HG02642 (cell line): Measurements from ENCODE around the gene TPCN1.
A peak's percentile ranks its signal among the peaks of the same experiment; 100 is the strongest.
"Not testable (repeated sequence)": the region's sequence is repeated elsewhere in the genome, so short reads cannot be mapped to it uniquely, and the experiment has no call there.

Source experiments
- ATAC-seq: cut with Tn5 transposase; IDR thresholded peaks from one replicate; pipeline ENCODE4 v1.9.1; 2021; ENCODE audit warnings: mild to moderate bottlenecking; ENCODE audit not compliant: unreplicated experiment, poor library complexity

TPCN1 gene

DNA sequence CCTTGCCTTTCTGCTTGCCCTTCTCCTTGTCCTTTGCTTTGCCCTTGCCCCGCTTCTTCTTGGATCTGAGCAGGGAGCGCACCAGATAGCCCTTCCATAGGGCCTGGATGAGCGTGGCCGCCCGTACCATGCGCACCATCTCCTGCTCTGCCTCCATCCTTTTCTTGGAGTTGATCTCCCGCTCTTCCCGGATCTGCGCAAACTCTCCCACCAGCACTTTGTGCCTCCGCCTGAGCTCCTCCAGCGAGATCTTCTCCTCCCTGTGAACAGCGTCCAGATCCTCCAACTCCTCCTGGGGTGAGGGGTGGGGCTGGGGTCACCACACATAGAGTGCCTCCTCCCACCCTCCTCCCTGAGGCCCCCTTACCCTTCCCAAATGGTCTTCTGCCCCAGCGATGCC is 25.7 kb upstream of the TPCN1 start:
- ATAC-seq, result no peak

DNA sequence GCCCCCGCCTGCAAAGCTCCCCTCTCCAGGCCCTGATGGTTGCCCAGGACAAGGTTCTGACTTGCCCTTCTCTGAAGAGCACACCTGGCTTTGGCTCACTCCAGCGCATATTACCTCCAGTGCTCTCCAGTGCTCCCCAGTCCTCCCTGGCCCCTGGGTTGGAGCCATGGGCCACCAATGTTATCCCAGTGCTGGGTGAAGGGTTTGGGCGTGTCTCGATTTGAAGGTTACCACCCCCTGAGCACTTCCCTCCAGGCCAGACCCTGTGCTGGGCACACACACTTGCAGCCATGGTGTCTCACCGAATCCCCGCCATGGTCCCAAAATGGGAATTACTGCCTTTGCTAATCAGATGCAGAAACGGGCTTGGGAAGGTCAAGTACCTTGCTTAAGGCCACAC is 24.7 kb upstream of the TPCN1 start:
- ATAC-seq, result no peak

DNA sequence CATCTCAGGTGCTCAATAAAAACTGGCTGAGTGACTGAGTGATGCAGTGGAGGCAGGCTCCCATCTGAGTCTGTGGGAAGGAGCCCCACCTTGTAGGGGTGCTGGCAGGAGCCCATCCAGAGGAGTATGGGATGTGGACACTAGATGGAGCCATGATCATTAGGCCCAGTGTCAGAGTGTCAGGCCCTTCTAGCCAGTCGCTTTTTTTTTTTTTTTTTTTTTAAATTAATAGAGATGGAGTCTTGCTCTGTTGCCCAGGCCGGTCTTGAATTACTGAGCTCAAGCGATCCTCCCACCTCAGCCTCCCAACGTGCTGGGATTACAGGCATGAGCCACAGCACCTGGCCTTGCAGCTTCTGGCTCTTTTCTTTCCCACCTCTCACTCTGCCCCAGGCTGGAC is 24.3 kb upstream of the TPCN1 start:
- ATAC-seq, result peak; percentile 82

DNA sequence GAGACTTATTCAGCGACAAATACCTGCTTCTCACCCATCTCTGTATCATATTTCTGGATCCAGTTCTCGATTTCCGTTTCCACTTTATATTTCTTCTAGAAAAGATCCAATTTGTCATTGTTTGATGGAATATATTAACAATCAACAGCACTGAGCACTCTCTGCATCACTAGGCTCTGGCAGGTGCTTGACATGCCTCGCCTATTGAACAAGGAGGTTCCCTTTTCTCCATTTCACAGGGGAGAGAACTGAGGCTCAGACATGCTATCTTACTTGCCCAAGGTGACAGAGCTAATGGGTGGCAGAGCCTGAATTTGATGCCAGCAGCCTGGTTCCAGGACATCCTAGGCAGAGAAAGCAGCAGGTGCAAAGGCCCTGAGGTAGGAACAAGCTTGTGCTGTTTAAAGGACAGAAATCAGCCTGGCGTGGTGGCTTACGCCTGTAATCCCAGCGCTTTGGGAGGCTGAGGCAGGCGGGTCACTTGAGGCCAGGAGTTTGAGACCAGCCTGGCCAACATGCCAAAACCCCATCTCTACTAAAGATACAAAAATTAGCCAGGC is 23.7 kb upstream of the TPCN1 start:
- no peak for ATAC-seq

DNA sequence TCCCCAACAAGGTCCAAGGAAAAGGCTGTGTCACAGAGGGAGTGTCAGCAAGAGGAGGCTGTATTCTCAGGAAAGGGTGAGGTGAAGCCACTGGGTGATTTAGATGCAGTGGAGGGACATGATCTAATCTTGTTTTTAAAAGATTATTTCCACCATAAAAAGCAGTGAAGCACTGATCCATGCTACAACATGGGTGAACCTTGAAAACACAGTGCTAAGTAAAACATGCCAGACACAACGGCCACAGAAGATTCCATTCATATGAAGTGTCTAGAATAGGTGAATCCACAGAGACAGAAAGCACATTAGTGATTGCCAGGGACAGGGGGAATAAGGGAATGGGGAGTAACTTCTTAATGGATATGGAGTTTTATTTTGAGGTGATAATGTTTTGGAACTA is 23.0 kb upstream of the TPCN1 start:
- ATAC-seq, result no peak

DNA sequence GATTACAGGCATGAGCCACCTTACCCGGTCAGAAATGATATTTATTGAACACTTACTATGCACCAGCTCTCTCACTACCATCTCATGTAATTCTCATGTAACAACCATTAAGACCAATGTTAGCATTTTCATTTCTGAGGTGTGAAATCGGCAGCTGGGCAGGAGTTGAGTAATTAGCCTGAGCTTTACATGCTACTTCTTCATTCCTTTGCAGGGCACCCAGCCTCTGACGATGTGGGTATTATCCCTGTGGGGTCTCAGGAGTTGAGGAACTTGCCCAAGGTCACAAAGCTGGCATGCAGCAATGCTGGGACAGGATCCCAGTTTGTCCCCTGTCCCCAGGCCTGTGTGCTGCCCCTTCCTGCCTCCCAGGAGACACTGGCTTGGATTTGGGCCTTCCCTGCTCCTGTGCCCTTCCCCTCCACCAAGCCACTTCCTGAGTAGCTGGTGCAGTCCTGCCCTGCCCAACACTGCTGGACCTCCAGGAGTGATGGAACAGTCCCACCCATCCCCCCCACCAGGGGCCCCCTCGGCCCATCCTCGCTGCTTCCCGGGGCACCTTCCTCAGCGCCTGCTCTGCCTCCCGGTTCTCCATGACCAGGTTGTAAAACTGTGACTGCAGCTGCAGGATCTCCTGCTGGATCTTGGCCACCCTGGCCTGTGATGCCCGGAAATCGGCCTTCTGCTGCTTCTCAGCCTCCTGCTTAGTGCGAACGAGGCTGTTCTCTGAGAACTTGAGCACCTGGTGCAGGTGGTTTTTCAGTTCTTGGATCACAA is 21.1 kb upstream of the TPCN1 start:
- ATAC-seq, result no peak

DNA sequence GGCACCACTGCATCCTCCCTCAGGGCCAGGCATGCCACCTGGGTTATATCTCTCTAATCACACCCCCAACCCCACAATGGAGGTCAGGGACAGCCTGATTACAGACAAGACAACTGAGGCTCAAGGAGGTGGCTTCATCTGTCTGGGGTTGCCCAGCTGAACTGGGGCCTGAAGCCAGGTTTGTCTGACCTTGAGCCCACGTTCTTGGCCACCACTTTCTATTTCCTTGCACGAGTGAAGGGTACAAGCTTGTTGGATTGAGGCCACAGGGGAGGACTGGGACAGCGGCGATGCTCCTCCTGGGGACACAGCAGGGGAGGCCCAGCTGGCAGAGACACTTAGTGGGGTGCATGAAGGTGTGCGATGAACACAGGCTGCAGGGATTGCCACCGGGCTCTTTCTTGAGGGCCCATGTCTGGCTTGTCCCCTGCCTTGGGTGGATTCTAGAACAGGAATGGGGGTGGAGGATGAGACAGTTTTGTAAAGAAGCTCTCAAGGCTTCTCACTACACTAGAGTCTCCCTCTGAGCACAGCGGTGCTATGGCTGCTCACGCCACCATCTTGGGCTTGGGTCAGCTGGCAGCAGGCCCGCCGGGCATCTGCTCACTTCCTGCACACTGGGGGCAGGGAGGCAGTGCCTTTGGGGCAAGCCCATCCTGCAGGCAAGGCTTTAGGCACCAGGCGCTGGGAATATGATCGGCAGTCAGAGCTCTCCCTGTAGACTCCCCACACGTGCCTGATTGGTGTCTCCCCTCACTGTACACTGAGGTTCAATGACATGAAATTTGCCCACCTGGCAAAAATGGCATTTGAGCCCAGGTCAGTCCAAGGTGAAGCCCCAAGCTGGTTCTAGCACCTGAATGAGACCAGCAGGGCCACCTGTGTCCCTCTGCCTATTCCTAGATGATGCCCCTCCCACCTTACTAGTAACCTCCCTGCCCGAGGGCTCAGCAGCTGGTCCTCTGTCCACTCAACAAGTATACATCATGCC is 19.8 kb upstream of the TPCN1 start:
- ATAC-seq, result no peak

DNA sequence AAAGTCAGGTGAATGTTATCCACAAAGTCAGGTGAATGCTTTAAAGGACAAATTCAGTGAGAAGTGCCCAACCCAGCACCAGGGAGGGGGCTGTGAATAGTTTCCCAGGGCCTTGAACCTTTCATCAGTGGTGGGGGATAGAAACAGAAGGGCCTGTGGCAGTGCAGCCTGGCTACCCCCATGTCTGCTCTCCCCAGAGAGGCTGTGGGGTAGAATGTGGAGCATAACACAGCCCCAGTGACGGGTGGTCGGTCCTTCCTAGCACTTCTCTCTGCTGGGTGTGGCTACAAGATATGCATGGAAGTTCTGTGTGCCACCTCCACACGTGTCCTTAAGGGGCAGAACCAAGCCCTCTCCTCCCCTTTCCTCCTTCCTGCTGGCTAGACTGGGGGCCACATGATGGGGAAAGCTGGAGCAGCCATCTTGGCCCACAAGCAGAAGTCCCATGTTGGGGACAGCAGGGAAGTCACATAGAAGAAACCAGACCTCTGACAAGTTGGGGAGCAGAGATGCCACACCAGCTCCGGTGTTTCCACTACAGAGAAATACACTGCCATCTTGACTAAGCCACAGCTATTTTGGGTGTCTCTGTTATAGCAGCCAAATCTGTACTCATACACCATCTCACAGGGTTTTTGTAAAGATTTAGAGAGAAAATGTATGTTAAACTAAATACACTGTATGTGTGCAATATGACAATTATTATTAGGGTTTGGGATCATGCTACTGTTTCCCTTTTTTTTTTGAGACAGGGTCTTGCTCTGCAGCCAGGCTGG is 18.8 kb upstream of the TPCN1 start:
- ATAC-seq, result no peak

DNA sequence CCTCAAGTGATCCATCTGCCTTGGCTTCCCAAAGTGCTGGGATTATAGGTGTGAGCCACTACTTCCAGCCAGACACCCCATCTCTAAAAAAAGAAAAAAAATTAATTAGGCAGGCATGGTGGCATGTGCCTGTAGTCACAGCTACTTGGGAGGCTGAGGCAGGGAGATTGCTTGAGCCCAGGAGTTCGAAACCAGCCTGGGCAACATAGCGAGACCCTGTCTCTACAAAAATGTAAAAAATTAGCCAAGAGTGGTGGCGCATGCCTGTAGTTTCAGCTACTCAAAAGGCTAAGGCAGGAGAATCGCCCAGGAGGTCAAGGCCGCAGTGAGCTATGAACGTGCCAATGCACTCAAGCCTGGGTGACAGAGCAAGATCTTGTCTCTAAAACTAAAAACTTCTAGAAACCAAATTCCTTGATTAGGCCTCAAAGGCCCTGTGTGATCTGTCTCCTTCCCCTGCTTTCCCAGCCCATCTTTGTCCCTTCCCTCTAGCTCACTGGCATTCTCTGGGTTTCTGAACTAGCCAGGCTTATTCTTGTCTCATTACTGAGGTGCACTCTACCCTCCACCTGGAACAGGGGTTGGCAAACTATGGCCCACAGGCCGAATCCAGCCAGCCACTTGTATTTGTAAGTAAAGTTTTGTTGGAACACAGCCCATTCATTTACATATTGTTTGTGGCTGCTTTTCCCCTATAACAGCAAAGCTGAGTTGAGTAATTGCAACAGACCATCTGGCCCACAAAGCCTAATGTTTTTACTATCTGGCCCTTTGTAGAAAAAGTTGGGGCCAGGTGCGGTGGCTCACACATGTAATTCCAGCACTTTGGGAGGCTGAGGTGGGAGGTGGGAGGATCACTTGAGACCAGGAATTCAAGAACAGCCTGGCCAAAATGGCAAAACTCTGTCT is 17.2 kb upstream of the TPCN1 start:
- ATAC-seq, result no peak

DNA sequence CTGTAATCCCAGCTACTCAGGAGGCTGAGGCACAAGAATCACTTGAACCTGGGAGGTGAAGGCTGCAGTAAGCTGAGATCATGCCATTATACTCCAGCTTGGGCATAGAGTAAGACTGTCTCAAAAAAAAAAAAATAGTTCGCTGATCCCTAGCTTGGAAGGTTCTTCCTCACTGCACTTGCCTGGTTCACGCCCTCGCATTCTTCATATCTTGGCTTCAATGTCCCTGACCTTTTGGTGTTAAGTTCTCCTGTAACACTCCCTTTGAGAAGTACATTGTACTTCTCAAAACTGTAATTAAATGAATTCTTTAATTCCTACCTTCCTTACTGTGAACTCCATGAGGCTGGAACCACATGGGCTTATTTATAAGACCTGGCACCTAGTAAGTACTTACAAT is 16.5 kb upstream of the TPCN1 start:
- ATAC-seq, result no peak

DNA sequence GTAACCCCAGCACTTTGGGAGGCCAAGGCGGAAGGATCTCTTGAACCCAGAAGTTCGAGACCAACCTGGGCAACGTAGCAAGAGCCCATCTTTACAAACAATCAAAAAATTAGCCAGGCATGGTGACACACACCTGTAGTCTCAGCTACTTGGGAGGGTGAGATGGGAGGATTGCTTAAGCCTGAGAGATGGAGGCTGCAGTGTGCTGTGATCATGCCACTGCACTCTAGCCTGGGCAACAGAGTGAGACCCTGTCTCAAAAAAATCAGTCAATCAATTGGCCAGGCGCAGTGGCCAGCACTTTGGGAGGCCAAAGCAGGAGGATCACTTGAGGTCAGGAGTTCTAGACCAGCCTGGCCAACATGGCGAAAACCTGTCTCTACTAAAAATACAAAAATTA is 14.5 kb upstream of the TPCN1 start:
- ATAC-seq, result not testable (repeated sequence)

DNA sequence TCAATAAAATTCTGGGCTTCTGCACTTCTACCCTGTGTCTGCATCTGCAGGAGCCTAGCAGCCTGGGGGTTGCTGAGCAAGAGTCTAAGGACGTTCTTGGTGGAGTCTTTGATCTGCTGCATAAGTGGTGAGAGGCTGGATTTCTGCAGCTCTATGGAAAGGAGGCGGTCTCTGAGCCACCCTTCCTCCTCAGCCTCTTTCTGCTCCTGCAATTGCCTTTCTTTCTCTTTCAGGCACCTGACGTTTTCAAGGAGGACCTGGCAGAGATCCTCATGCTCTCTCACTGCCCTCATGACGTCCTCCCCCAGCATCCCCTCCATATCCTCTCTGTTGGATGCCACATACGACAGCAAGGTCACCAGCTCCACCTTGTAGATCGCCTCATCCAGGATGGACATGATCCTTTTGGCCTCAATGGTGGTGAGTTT is 13.6 kb upstream of the TPCN1 start:
- no peak for ATAC-seq

DNA sequence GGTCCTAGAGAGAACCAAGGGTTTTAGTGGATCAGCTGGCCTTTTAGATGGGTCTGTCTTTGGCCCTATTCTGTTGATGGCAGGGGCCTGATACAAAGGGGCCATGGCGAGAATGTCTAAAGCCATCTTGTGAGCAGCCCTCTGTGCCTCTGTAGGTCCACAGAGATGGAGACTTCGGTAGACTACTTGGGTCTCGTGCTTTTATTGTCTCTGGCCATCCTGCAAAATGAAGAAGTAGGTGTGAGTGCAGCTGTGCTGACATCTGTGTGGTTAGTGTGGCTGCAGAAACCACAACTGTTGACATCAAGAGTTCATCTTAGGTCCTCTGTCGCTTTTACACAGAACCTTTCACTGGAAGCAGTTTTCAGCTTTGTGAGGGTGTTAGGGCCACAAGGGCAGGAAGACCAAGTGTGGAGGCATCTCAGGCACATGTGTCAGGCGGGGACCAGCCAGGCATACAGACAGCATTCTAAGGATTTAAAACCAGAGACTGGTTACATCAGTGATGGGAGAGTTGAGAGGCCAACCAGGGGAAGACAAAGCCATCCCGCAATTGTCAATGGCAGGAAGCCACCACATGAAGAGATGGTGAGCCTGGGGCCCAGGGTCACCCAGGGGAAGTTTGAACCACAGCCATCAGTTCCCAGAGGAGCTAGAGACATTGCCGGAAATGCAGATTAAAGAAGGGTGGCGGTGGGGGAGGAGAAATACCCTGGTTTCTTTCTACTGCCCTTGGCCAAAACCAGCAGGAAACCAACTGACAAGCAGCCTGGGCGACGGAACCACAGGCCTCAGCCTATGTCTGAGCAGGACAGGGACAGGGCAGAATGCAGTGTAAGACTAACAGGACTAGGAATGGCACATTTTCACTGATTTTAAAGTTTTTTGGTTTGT is 13.0 kb upstream of the TPCN1 start:
- peak; percentile 76 for ATAC-seq

DNA sequence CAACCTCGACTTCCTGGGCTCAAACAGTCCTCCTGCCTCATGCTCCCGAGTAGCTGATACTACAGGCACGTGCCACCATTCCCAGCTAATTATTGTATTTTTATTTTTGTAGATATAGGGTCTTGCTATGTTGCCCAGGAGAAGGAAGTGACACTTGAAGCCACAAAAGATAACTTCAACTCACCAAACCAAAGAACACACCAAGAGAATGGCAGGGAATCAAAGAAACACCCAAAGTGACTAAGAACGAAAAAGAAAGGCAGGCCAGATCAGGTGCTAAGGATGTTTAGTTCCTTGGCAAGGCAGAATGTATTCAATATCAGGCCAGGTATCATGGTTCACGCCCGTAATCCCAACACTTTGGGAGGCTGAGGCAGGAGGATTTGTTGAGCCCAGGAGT is 10.1 kb upstream of the TPCN1 start:
- no peak for ATAC-seq

DNA sequence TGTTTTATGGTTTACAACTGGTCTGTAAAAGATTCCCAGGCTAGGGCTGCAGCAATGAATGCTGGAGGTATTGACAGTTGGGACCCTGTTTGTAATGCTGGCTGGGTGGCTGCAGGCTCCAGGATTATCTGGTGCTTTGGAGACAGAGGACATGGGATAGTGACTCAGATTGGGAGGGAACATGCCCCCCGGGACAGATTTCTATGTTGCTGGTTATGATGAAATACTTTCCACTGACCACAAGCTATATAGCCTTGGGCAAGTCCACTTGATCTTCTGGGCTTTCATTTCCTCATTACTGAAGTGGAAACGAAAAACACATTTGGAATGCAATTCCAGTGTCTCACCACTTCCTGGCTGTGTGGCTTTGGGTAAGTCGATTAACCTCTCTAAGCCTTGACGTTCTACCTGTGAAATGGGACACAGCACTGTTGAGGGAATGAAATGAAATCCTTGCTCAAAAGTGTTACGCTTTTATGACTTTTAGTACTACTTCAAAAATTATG is 6.3 kb upstream of the TPCN1 start:
- ATAC-seq, result no peak

DNA sequence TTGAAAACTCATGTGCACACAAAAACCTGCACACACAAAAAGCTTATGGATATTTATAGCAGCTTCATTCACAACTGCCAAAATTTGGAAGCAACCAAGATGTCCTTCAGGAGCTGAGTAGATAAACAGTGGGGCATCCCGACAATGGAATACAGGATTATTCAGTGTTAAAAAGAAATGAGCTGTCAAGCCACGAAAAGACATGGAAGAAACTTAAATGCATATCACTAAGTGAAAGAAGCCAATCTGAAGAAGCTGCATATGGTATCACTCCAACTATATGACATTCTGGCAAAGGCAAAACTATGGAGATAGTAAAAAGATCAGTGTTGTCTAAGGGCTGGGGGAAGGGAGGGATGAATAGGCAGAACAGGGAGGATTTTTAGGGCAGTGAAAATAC is 5.2 kb upstream of the TPCN1 start:
- no peak for ATAC-seq

DNA sequence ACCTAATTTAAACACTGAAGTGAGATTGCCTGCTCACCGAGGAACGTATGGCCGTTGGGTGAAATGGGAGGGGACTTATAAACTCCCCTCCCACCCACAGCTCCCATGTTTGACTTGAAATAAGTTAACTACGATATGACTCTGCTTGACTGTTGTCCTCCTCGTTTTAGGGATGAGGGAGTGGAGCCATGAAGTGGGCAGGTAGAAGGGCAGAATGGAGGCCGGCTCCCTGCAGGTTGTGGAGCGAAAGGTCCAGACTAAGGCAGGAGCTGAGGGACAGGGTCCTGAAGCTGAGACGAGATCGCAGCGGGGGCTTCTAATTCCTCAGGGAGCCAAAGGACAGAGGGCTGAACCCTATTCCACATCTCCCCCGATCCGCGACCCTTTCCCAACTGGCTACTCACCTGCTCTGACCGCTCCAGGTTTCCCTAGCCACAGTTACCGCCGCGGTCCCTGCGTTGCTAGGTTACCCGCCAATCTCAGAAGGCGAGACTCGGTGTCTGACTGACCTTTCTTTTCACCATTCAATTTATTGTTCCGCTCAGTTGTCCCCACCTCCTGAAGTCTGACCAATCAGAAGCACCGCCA is 577 bp upstream of the TPCN1 start:
- no peak for ATAC-seq
